K562 (cell line): ENCODE measurements around the gene TMEM131L. TPM values are rescaled to one million over a fixed set of nuclear protein-coding genes. Genes with fewer than 3 reads are reported as not detected.

Source experiments
- DACH1 ChIP-seq: fragments of 450-650 bp; IDR thresholded peaks from 2 replicates; pipeline ENCODE4 v1.6.1; 2018; ENCODE audit not compliant: partially characterized antibody
- DNMT1 ChIP-seq: fragments of 450-650 bp; IDR thresholded peaks from 2 replicates; pipeline ENCODE4 v1.6.1; 2016; ENCODE audit warnings: antibody characterized with exemption, mild to moderate bottlenecking
- DPF2 ChIP-seq: fragments of 450-650 bp; IDR thresholded peaks from 2 replicates; pipeline ENCODE4 v1.6.1; 2016
- ETS2 ChIP-seq: IDR thresholded peaks from 2 replicates; pipeline ENCODE4 v1.6.1; 2016; ENCODE audit warnings: borderline replicate concordance, missing genetic modification characterization, mild to moderate bottlenecking, moderate library complexity, missing compliant biosample characterization; ENCODE audit not compliant: poor library complexity, severe bottlenecking
- FUS ChIP-seq: fragments of 200-400 bp; formaldehyde crosslinking; optimal IDR thresholded peaks from 2 replicates; pipeline ENCODE3; 2017; ENCODE audit warnings: low read depth, low read length
- NFYB ChIP-seq: IDR thresholded peaks from 2 replicates; pipeline ENCODE4 v1.6.1; 2011; ENCODE audit warnings: mild to moderate bottlenecking, moderate library complexity; ENCODE audit not compliant: insufficient read length; ENCODE audit errors: extremely low read depth
- TSC22D4 ChIP-seq: fragments of 450-650 bp; IDR thresholded peaks from 2 replicates; pipeline ENCODE4 v1.6.1; 2016; ENCODE audit warnings: missing genetic modification characterization, missing biosample characterization, control low read depth
- polyA plus RNA-seq, 8 experiments: library from polyadenylated mRNA; depleted of rRNA in 4 of 8; stranded (reverse) in 5 of 8; unstranded in 3 of 8; fragments of >200 nt; fragmentation: Nextera tagmentation in 2 of 8; fragmentation: Illumina TruSeq in 1 of 8; extraction: Ambion mirVana in 2 of 8; extraction: Trizol in 1 of 8; gene quantifications; 2 replicates each; pipeline versions ENCODE4 v1.2.1 to v1.2.3, GENCODE V29; 2011 to 2014; ENCODE audit warnings: inconsistent platforms in 1 of 8, missing spikeins in 1 of 8
- total RNA-seq, 7 experiments: library from RNA; depleted of rRNA in 6 of 7; stranded (reverse); fragments of >200 nt in 6 of 7; fragmentation: Illumina TruSeq in 2 of 7; extraction: Trizol in 2 of 7; gene quantifications; 2 replicates each; pipeline versions ENCODE4 v1.2.1 to v1.2.3, GENCODE V29; 2011 to 2021; ENCODE audit warnings: low replicate concordance in 1 of 7
- TF ChIP-seq, protein P1 (sequence below): fragments of 250-450 bp; sonication (Bioruptor Pico); IDR thresholded peaks from 2 replicates; pipeline ENCODE4 v1.5.0; 2021; ENCODE audit warnings: mild to moderate bottlenecking, borderline replicate concordance
- TF ChIP-seq, protein P2 (sequence below): fragments of 250-450 bp; sonication (Bioruptor Pico); IDR thresholded peaks from 2 replicates; pipeline ENCODE4 v1.5.0; 2020; ENCODE audit warnings: mild to moderate bottlenecking, borderline replicate concordance
- TF ChIP-seq, protein P3 (sequence below), 2 experiments: fragments of 450-650 bp; formaldehyde crosslinking in 1 of 2; IDR thresholded peaks; 2 replicates each; pipeline versions ENCODE4 v1.4.0 to v1.6.1; 2014 to 2020; ENCODE audit warnings: mild to moderate bottlenecking in 2 of 2, borderline replicate concordance in 1 of 2, low read depth in 1 of 2
- TF ChIP-seq, protein P4 (sequence below): sonication (generic); formaldehyde crosslinking; IDR thresholded peaks from 2 replicates; pipeline ENCODE4 v1.8.1; 2022; ENCODE audit warnings: missing genetic modification reagents
- TF ChIP-seq, protein P5 (sequence below): fragments of 450-650 bp; IDR thresholded peaks from 2 replicates; pipeline ENCODE4 v1.6.1; 2016

TMEM131L gene
- total and polyA plus RNA-seq, 9 of the 15 experiments (the other 6 are each of a cell fraction or from before 2014, with no cell fraction given) = 1.2 to 20.8 (median 12.9) TPM

DNA sequence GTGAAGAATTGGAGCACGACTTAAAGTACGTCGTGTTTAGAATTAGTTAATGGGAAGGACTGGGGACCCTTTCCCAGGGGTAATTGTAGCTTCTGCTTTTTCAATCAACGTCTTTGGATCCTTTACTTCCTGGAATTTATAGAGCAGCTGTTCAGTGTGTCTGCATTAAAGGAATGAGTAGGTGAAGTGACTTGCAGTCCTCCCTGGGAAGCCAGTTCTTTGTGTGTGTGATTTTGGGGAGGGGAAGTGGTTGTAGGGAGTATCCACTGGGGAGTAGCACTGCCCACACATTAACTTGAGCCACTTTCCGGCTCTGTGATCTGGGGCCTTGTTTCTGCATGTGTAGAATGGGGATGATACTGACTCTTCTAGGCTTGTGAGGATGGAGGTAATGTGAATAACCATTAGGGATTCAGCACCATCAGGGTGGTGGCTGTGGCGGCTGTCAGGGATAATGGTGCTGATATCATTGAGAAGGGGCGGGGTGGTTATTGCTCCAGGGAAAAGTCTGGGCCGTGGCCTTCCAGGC lies 54.7 kb downstream of the TMEM131L start (continued):
- TF ChIP-seq NFYB = no peak
- no peak for TF ChIP-seq TSC22D4 (tag)
- TF ChIP-seq ETS2 = no peak
- TF ChIP-seq DNMT1 = no peak
- TF ChIP-seq, protein P1, sequence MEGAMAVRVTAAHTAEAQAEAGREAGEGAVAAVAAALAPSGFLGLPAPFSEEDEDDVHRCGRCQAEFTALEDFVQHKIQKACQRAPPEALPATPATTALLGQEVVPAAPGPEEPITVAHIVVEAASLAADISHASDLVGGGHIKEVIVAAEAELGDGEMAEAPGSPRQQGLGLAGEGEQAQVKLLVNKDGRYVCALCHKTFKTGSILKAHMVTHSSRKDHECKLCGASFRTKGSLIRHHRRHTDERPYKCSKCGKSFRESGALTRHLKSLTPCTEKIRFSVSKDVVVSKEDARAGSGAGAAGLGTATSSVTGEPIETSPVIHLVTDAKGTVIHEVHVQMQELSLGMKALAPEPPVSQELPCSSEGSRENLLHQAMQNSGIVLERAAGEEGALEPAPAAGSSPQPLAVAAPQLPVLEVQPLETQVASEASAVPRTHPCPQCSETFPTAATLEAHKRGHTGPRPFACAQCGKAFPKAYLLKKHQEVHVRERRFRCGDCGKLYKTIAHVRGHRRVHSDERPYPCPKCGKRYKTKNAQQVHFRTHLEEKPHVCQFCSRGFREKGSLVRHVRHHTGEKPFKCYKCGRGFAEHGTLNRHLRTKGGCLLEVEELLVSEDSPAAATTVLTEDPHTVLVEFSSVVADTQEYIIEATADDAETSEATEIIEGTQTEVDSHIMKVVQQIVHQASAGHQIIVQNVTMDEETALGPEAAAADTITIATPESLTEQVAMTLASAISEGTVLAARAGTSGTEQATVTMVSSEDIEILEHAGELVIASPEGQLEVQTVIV (CRISPR knock-in tag) = no peak
- peak; percentile 33; the same call in 1 of the 2 replicates for TF ChIP-seq DPF2
- TF ChIP-seq, protein P2, sequence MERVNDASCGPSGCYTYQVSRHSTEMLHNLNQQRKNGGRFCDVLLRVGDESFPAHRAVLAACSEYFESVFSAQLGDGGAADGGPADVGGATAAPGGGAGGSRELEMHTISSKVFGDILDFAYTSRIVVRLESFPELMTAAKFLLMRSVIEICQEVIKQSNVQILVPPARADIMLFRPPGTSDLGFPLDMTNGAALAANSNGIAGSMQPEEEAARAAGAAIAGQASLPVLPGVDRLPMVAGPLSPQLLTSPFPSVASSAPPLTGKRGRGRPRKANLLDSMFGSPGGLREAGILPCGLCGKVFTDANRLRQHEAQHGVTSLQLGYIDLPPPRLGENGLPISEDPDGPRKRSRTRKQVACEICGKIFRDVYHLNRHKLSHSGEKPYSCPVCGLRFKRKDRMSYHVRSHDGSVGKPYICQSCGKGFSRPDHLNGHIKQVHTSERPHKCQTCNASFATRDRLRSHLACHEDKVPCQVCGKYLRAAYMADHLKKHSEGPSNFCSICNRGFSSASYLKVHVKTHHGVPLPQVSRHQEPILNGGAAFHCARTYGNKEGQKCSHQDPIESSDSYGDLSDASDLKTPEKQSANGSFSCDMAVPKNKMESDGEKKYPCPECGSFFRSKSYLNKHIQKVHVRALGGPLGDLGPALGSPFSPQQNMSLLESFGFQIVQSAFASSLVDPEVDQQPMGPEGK = no peak
- TF ChIP-seq, protein P3, sequence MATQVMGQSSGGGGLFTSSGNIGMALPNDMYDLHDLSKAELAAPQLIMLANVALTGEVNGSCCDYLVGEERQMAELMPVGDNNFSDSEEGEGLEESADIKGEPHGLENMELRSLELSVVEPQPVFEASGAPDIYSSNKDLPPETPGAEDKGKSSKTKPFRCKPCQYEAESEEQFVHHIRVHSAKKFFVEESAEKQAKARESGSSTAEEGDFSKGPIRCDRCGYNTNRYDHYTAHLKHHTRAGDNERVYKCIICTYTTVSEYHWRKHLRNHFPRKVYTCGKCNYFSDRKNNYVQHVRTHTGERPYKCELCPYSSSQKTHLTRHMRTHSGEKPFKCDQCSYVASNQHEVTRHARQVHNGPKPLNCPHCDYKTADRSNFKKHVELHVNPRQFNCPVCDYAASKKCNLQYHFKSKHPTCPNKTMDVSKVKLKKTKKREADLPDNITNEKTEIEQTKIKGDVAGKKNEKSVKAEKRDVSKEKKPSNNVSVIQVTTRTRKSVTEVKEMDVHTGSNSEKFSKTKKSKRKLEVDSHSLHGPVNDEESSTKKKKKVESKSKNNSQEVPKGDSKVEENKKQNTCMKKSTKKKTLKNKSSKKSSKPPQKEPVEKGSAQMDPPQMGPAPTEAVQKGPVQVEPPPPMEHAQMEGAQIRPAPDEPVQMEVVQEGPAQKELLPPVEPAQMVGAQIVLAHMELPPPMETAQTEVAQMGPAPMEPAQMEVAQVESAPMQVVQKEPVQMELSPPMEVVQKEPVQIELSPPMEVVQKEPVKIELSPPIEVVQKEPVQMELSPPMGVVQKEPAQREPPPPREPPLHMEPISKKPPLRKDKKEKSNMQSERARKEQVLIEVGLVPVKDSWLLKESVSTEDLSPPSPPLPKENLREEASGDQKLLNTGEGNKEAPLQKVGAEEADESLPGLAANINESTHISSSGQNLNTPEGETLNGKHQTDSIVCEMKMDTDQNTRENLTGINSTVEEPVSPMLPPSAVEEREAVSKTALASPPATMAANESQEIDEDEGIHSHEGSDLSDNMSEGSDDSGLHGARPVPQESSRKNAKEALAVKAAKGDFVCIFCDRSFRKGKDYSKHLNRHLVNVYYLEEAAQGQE (IDR thresholded peaks at IDR 0.05; ENCODE audit: borderline replicate concordance) = peak; percentile 14
- TF ChIP-seq, protein P3 (CRISPR knock-in tag; IDR thresholded peaks at IDR 0.05; ENCODE audit: low read depth) = no peak
- TF ChIP-seq, protein P4, sequence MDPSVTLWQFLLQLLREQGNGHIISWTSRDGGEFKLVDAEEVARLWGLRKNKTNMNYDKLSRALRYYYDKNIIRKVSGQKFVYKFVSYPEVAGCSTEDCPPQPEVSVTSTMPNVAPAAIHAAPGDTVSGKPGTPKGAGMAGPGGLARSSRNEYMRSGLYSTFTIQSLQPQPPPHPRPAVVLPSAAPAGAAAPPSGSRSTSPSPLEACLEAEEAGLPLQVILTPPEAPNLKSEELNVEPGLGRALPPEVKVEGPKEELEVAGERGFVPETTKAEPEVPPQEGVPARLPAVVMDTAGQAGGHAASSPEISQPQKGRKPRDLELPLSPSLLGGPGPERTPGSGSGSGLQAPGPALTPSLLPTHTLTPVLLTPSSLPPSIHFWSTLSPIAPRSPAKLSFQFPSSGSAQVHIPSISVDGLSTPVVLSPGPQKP (CRISPR knock-in tag) = no peak
- TF ChIP-seq FUS = no peak
- peak; percentile 52 for TF ChIP-seq DACH1
- TF ChIP-seq, protein P5, sequence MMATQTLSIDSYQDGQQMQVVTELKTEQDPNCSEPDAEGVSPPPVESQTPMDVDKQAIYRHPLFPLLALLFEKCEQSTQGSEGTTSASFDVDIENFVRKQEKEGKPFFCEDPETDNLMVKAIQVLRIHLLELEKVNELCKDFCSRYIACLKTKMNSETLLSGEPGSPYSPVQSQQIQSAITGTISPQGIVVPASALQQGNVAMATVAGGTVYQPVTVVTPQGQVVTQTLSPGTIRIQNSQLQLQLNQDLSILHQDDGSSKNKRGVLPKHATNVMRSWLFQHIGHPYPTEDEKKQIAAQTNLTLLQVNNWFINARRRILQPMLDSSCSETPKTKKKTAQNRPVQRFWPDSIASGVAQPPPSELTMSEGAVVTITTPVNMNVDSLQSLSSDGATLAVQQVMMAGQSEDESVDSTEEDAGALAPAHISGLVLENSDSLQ = no peak
